MG63 (cell line): ENCODE results near the gene JAG1. TPM values are rescaled to one million over a fixed set of nuclear protein-coding genes. Genes with fewer than 3 reads are reported as not detected.

Experiments
- DNase-seq: peaks from one replicate; pipeline ENCODE4 v3.0.0-alpha.2; 2020
- H3K27me3 ChIP-seq: fragments of 250-450 bp; sonication (Bioruptor Pico); 2 replicates; pipeline ENCODE4 v1.5.1; 2020; ENCODE audit warnings: mild to moderate bottlenecking, moderate library complexity
- H3K36me3 ChIP-seq: fragments of 250-450 bp; sonication (Bioruptor Pico); 2 replicates; pipeline ENCODE4 v1.5.1; 2020; ENCODE audit warnings: mild to moderate bottlenecking, moderate library complexity
- H3K4me3 ChIP-seq: fragments of 250-450 bp; sonication (Bioruptor Pico); 2 replicates; pipeline ENCODE4 v1.5.1; 2020; ENCODE audit warnings: mild to moderate bottlenecking, moderate library complexity
- H3K9me3 ChIP-seq: fragments of 250-450 bp; sonication (Bioruptor Pico); 2 replicates; pipeline ENCODE4 v1.5.1; 2020; ENCODE audit warnings: mild to moderate bottlenecking, moderate library complexity
- total RNA-seq: library from RNA; depleted of rRNA; stranded (reverse); fragments of >200 nt; shearing (Covaris generic); gene quantifications from 2 replicates; pipeline ENCODE4 v1.2.3, GENCODE V29; 2014; ENCODE audit warnings: low replicate concordance

JAG1 gene
- total RNA-seq, 1 experiment from 2014 or later: 5.3 TPM

DNA sequence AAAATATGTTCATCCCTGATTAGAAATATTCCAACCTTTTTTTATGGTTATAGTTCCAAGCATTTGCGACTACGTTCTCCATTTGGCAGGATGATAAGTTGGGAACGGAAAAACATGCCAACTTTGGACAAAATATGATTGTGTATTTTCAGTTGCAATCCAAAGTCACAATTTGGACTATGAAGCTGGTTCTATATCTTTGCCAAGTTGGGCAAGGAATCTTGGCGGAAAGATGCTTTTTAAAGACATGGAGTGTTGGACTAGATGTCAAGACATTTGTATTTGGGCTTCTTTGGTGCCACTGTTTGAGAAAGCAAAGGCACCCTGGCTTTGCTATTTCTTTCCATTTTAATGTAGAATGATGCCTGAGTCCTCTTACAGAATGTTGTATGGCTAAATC is 33.3 kb upstream of the JAG1 start:
- H3K9me3 ChIP-seq: no peaks in the 10 kb centered on the region
- H3K4me3 ChIP-seq: no peak overlapping the region
- no peaks in the 10 kb centered on the region for H3K36me3 ChIP-seq
- DNase-seq: no peak
- H3K27me3 ChIP-seq: no peaks in the 10 kb centered on the region

DNA sequence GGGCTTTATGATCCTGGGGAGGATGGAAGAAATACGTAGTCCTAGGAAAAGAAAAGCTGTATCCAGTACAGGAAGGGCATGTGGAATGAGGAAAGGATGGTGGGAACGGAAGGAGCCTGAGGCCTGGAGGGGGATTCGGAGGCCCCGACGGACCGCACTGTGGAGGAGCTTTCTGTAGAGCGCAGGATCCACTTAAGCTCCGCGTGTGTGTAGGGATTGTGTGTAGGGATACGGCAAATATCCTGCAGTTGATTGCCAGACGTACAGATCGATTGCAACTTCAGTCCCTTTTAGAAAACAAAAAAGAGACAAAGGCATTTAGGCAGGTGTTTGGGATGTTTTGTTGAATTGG is 32.6 kb upstream of the JAG1 start:
- H3K9me3 ChIP-seq: no peaks in the 10 kb centered on the region
- H3K36me3 ChIP-seq: no peaks in the 10 kb centered on the region
- no peak for DNase-seq
- no peaks in the 10 kb centered on the region for H3K27me3 ChIP-seq
- H3K4me3 ChIP-seq: no peak overlapping the region

DNA sequence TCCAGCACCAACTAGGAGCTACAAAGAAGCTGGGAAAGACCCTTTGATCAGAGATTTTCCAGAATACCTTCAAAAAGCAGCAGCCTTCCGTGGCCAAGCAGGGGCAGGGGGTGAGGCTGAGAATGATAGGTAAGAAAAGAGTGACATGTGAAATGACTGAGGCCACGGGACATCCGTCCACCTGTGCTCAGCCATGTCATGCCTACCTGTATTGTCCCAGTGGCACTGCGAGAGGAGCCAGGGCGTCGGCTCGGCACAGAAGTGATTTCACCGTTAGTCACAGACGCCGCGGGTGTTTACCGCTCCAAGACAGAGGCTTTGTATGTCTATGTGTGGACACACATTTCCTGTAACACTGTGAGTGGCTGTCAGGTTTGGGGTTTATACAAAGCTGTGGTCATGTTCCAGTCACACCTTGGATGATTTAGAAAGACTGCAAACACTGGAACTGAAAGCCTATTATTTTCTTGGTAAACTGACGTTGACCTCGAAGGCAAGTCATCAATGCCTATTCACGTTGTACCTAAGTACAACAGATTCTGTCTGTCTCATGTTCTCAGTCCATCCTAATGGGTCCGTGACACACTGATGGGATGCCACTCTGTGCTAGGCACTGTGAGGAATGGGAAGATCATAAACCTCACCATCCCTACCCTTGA is 32.1 kb upstream of the JAG1 start:
- DNase-seq: no peak

DNA sequence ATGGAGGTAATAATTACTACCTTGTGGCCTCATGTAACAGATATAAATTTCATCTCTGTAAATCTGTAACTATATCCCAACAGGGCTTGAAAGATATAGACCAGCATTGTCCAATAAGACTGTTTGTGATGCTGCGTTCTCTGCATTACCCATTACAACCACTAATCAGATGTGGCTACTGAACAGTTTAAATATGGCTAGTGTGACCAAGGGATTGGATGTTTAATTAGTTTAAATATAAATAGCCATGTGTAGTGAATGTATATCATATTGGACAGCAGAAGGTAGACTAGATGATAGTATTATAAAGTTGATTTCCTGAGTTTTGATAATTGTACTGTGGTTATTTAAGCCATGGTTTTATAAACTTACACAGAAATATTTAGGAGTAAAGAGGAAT is 27.8 kb upstream of the JAG1 start:
- Histone ChIP-seq H3K9me3 (no peaks in the 10 kb centered on the region), H3K4me3 (no peak overlapping the region), H3K36me3 (no peaks in the 10 kb centered on the region), H3K27me3 (no peaks in the 10 kb centered on the region)
- no peak for DNase-seq

More for the DNA sequence above, 32.1 kb upstream of the JAG1 start:
- Histone ChIP-seq H3K4me3 (no peak overlapping the region), H3K36me3 (no peaks in the 10 kb centered on the region), H3K9me3 (no peaks in the 10 kb centered on the region), H3K27me3 (no peaks in the 10 kb centered on the region)

DNA sequence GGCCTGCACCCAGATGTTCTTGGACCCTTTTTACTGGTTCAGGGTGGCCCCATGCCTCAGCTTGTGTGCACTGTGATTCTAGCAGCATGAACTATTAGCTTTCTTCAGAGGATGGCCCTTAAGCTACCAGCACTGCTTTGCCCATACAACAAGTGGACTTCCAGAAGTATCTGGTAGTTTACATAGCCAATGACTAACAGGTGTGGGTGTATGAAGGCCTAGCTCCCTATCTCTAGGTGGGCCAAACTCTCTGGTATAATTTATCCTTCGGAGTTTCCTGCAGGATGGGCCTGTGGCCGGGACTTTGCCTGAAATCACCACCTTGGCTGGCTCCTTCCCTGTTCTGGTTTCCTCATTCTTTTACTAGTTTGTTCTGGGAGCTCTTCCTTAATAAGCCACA is 26.1 kb upstream of the JAG1 start:
- Histone ChIP-seq H3K36me3 (no peaks in the 10 kb centered on the region), H3K9me3 (no peaks in the 10 kb centered on the region), H3K27me3 (no peaks in the 10 kb centered on the region), H3K4me3 (no peak overlapping the region)
- no peak for DNase-seq

DNA sequence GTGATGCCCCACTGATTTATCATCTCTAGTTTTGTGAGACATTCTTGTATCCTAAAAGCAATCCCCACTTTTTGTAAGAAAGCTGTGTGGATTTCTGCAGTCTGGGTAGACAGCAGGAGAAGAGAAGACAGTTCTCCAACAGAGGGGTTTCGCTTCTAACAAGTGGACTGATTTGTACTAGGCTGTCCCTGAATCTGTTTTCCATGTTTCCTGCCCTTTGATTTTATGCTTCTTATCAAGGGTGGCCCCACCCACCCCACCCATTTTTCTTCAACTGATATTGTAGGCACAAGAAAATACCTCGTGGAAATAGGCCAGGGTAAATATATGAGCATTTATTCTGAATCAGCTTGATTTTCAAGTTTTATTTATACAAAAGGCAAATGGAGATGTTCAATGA is 25.7 kb upstream of the JAG1 start:
- H3K36me3 ChIP-seq: no peaks in the 10 kb centered on the region
- no peaks in the 10 kb centered on the region for H3K9me3 ChIP-seq
- H3K27me3 ChIP-seq: no peaks in the 10 kb centered on the region
- DNase-seq: no peak
- H3K4me3 ChIP-seq: no peak overlapping the region

DNA sequence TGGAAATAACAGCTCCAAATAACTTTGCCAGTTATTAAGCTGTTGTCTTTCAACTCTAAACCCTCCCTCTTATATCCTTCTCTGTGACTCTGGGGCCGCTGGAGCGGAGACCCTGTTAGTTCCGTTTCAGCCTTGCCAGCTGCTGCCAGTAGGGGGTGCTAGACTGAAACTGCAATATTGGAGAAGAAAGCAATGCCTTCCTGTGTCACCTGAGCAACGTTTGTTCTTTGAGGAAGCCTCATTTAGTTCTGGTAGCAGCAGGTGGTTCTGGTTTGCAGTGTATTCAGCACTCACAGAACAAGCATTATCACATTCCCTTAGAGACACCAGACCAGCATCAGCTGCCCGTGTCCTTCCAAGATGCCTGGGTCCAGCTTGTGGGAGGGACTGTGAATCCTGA is 22.9 kb upstream of the JAG1 start:
- H3K27me3 ChIP-seq: no peaks in the 10 kb centered on the region
- no peaks in the 10 kb centered on the region for H3K9me3 ChIP-seq
- no peak overlapping the region for H3K4me3 ChIP-seq
- H3K36me3 ChIP-seq: no peaks in the 10 kb centered on the region
- no peak for DNase-seq

DNA sequence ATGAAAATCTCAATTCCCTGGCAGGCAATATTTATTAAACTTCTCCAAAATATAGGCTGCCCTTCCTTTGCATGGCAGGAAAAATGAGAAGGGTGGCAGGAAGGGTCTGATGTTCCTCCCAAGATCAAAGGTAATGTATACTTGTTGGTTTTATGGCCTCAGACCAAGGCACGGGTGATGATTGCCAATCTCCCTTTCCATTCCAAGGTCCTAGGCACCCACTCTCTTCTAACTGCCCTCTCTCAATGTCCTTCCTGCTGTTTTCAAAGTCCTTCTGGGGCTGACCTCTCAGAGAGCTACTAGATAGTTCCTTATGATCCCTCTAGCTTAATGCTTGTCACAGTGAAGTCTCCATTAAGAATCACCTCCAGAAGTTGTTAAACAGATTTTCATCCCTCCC is 15.6 kb upstream of the JAG1 start:
- H3K4me3 ChIP-seq: no peak overlapping the region
- no peaks in the 10 kb centered on the region for H3K9me3 ChIP-seq
- no peaks in the 10 kb centered on the region for H3K27me3 ChIP-seq
- no peak for DNase-seq
- H3K36me3 ChIP-seq: no peaks in the 10 kb centered on the region

DNA sequence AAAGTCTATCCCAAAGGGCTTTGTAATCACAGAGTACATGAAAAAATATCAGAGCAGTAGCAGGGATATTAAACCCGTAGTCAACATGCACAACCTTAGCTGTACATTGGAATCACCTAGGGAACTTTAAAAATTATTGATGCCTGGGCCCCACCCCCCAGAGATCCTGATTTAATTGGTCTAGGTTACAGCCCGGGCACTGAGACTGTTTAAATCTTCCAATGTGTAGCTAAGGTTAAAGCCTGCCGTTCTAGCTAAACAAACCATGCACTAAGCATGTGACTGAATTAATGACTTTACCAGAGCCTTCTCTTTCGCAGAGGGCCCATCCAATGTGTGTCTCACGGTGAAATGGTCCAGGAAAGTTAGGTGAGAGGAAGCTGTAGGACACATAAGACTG is 14.1 kb upstream of the JAG1 start:
- DNase-seq: no peak
- H3K36me3 ChIP-seq: no peaks in the 10 kb centered on the region
- no peaks in the 10 kb centered on the region for H3K27me3 ChIP-seq
- no peak overlapping the region for H3K4me3 ChIP-seq
- H3K9me3 ChIP-seq: no peaks in the 10 kb centered on the region

DNA sequence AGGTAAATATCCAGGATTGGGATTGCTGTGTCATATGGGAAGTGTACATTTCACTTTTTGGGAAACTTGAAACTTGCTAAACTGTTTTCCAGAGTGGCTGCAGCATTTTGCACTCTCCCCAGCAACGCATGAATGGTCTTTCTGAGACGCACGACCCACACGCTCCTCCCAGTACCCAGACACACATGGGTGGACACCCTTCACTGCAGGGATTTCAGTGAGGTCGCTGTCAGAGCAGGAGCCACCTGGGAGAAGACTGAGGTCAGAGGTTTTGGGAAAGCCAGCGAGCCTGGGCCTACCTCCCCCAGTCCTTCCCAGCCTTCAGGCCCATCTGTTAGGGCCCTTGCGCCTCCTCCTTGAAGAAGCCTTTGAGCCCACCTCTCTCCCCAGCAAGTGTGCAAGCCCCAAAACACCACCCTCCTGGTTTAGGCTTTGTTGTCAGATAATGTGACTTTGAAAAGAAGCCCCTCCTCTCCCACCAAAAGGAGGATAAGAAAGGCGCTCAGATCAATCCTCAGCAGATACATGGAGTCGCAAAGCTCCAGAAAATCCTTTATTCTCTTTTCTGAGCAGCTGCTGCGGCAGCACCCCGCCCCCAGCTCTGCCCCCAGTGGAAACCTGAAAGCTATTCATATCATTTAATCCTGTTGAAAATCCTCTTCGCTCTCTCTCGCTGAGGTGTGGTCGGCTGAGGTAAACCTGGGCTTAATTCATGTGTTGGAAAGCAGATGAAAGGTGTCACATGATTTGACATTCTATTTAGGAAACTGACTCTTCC is 12.7 kb upstream of the JAG1 start:
- H3K4me3 ChIP-seq: no peak overlapping the region
- no peak for DNase-seq
- no peaks in the 10 kb centered on the region for H3K9me3 ChIP-seq
- no peaks in the 10 kb centered on the region for H3K27me3 ChIP-seq
- no peaks in the 10 kb centered on the region for H3K36me3 ChIP-seq

DNA sequence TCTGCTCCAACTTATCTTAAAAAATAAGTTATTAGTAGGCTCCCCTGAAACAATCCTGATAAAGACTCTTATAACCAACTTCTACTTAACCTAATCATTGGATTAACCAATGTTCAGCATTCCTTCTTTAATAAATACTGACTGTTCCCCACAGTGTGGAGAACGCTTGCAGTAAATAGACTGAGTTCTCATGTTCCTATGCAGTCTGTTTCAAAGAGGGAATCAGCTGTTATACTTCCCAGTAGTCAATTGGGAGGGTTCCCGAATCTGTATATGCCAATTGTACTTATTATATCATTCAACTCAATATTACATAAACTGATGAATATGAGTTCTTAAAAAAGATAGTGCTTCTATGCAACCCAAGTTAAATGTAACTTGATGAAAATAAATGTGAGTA is 9.7 kb upstream of the JAG1 start:
- H3K27me3 ChIP-seq: no peaks in the 10 kb centered on the region
- peaks cover 2% of the 10 kb centered on the region; the same call in 1 of the 2 replicates for H3K9me3 ChIP-seq
- no peak overlapping the region for H3K4me3 ChIP-seq
- no peaks in the 10 kb centered on the region for H3K36me3 ChIP-seq
- no peak for DNase-seq

DNA sequence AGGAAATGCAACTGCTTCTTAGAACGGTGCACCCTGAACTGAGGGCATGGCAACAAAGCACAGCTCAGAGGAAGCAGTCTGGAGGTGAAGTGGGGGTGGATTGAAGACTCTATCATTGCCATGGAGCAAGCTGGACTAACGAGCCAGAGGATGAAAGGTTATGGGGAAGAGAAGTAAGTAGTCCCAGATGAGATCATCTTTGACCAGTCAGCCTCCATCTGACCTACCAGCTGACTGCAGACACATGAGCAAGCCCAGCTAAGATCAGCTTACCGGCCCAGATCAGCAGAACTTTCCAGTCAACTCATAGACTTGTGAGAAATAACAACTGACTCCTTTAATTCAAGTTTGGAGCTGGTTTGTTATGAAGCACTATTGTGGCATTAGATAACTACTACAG is 9.1 kb upstream of the JAG1 start:
- peaks cover 2% of the 10 kb centered on the region; the same call in 1 of the 2 replicates for H3K9me3 ChIP-seq
- no peak overlapping the region for H3K4me3 ChIP-seq
- no peaks in the 10 kb centered on the region for H3K27me3 ChIP-seq
- DNase-seq: no peak
- H3K36me3 ChIP-seq: no peaks in the 10 kb centered on the region

DNA sequence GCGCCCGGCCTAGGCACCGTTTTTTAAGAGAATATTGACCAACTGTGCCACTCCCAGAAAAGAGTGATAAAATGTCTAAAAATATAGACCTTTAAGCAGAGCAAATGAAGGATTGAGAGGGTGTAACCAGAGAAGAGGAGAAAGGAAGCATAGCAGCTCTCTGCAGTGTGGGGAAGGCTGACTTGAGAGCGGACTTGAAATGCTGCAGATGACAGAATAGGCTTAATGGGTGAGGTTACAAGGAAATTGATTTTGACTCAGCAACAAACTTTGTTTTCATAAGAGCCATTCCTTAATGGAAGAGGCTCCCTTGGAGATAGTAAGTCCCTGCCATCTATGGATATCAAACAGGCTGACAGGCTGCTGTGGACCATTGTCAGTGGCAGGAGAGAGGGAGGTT is 7.7 kb upstream of the JAG1 start:
- Histone ChIP-seq H3K4me3 (no peak overlapping the region), H3K36me3 (no peaks in the 10 kb centered on the region), H3K9me3 (peaks cover 2% of the 10 kb centered on the region; the same call in 1 of the 2 replicates), H3K27me3 (no peaks in the 10 kb centered on the region)
- DNase-seq: no peak

DNA sequence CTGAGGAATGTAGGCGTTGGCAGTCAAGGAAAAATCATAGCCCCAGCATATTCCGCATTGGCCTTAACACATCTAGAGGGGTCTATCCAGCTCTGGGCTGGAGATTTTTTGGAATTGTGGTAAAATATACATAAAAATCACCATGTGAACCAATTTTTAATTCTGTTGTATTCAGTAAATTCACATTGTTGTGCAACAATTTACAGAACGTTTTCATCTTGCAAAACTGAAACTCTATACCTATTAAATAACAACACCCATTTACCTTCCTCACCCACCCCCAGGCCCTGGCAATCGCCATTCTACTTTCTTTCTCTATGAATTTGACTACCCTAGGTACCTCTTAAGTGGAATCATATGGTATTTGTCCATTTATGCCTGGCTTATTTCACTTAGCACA is 6.8 kb upstream of the JAG1 start:
- Histone ChIP-seq H3K4me3 (no peak overlapping the region), H3K36me3 (no peaks in the 10 kb centered on the region), H3K27me3 (no peaks in the 10 kb centered on the region), H3K9me3 (peaks cover 2% of the 10 kb centered on the region; the same call in 1 of the 2 replicates)
- no peak for DNase-seq

DNA sequence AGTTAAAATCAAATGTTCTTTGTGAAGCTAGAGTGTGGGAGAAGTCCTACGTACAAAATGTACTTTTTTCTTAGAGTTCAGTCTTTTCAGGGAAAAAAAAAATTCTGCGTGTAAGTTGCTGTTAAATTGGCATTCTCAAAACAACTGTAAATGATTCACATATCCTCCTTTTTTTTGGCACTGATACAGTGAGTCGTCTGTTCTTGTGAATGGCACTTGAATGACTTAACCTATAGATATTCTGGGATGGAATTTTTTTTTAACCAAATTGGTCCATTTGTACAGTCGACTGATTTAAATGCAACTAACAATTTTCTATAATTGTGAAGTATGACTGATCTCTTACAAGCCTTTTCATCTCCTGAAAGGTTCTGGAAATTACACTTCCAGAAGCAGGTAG is 5.5 kb upstream of the JAG1 start:
- H3K4me3 ChIP-seq: no peak overlapping the region
- DNase-seq: no peak
- H3K36me3 ChIP-seq: no peaks in the 10 kb centered on the region
- H3K9me3 ChIP-seq: peaks cover 2% of the 10 kb centered on the region; the same call in 1 of the 2 replicates
- no peaks in the 10 kb centered on the region for H3K27me3 ChIP-seq

DNA sequence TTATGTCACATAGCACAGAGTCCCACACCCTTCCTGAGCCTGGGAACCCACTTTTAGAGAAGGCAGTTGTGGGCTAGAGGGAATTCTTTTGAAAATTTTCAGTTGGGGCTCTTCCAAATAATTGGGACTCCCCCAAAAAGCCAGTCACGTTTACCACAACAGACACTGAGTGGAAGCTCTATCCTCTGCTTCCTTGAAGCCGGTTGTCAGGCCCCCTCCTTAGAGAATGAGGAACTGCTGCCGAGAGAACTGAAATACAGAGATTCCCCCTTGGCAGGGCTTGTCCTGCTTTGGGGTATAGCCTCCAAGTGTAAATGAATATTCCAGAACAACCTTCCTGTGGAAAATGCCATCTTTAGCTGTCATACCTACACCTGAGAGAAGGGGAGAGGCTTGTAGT is 2.7 kb upstream of the JAG1 start:
- no peak for DNase-seq
- no peaks in the 10 kb centered on the region for H3K27me3 ChIP-seq

DNA sequence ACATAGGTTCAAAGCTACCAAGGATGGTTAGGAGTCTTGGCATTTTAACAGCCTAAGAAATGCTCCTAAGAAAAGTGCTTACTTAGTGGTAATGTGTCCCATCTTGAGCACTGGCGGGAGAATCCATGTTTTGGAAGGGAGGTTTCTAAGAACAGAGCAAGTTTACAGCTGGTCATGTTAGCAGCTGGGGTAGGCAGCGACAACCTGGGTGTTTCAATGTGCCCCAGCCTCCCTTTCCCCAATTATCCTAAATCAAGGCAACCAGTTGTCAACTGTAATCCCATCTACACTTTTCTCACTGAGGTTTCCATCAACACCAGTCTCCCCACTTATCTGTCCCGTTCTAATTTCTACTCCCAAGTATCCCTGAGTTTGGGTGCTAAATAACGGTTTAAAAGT is 1.6 kb upstream of the JAG1 start:
- DNase-seq: no peak
- Histone ChIP-seq H3K4me3 (no peak overlapping the region), H3K36me3 (no peaks in the 10 kb centered on the region; the same call in 1 of the 2 replicates), H3K27me3 (no peaks in the 10 kb centered on the region), H3K9me3 (no peaks in the 10 kb centered on the region)

More for the DNA sequence above, 2.7 kb upstream of the JAG1 start:
- H3K4me3 ChIP-seq: no peak overlapping the region
- H3K9me3 ChIP-seq: peaks cover 2% of the 10 kb centered on the region; the same call in 1 of the 2 replicates
- H3K36me3 ChIP-seq: no peaks in the 10 kb centered on the region
